SK-N-SH treated with all-trans-retinoic acid at 6 μM for 48 hours (cell line): ENCODE measurements around the gene EMID1.

Experiments
- ARNTL ChIP-seq: fragments of 450-650 bp; formaldehyde crosslinking; IDR thresholded peaks from 2 replicates; pipeline ENCODE4 v1.5.0; 2020; ENCODE audit warnings: low read depth, mild to moderate bottlenecking, moderate library complexity, borderline replicate concordance
- CREB5 ChIP-seq: fragments of 250-450 bp; sonication (Bioruptor Pico); IDR thresholded peaks from 2 replicates; pipeline ENCODE4 v1.5.1; 2020; ENCODE audit warnings: low read depth, mild to moderate bottlenecking, moderate library complexity
- RARB ChIP-seq: fragments of 250-450 bp; sonication (Bioruptor Pico); IDR thresholded peaks from 2 replicates; pipeline ENCODE4 v1.8.0; 2021; ENCODE audit warnings: mild to moderate bottlenecking, moderate library complexity
- ZNF565 ChIP-seq: fragments of 450-650 bp; formaldehyde crosslinking; conservative IDR thresholded peaks from 2 replicates; pipeline ENCODE4 v1.5.0; 2020; ENCODE audit warnings: low read depth, mild to moderate bottlenecking, moderate library complexity
- TF ChIP-seq, protein P1 (sequence below): fragments of 250-450 bp; sonication (Bioruptor Pico); IDR thresholded peaks from 2 replicates; pipeline ENCODE4 v1.8.0; 2020; ENCODE audit warnings: mild to moderate bottlenecking, moderate library complexity, borderline replicate concordance
- TF ChIP-seq, protein P2 (sequence below): fragments of 250-450 bp; sonication (Bioruptor Pico); IDR thresholded peaks from 2 replicates; pipeline ENCODE4 v1.5.0; 2020; ENCODE audit warnings: mild to moderate bottlenecking, moderate library complexity

- TF ChIP-seq, protein P1, sequence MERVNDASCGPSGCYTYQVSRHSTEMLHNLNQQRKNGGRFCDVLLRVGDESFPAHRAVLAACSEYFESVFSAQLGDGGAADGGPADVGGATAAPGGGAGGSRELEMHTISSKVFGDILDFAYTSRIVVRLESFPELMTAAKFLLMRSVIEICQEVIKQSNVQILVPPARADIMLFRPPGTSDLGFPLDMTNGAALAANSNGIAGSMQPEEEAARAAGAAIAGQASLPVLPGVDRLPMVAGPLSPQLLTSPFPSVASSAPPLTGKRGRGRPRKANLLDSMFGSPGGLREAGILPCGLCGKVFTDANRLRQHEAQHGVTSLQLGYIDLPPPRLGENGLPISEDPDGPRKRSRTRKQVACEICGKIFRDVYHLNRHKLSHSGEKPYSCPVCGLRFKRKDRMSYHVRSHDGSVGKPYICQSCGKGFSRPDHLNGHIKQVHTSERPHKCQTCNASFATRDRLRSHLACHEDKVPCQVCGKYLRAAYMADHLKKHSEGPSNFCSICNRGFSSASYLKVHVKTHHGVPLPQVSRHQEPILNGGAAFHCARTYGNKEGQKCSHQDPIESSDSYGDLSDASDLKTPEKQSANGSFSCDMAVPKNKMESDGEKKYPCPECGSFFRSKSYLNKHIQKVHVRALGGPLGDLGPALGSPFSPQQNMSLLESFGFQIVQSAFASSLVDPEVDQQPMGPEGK, result no peak
- no peak for TF ChIP-seq ARNTL
- TF ChIP-seq ZNF565 (CRISPR knock-in tag), result no peak
- TF ChIP-seq RARB, result no peak
- no peak for TF ChIP-seq CREB5
- TF ChIP-seq, protein P2, sequence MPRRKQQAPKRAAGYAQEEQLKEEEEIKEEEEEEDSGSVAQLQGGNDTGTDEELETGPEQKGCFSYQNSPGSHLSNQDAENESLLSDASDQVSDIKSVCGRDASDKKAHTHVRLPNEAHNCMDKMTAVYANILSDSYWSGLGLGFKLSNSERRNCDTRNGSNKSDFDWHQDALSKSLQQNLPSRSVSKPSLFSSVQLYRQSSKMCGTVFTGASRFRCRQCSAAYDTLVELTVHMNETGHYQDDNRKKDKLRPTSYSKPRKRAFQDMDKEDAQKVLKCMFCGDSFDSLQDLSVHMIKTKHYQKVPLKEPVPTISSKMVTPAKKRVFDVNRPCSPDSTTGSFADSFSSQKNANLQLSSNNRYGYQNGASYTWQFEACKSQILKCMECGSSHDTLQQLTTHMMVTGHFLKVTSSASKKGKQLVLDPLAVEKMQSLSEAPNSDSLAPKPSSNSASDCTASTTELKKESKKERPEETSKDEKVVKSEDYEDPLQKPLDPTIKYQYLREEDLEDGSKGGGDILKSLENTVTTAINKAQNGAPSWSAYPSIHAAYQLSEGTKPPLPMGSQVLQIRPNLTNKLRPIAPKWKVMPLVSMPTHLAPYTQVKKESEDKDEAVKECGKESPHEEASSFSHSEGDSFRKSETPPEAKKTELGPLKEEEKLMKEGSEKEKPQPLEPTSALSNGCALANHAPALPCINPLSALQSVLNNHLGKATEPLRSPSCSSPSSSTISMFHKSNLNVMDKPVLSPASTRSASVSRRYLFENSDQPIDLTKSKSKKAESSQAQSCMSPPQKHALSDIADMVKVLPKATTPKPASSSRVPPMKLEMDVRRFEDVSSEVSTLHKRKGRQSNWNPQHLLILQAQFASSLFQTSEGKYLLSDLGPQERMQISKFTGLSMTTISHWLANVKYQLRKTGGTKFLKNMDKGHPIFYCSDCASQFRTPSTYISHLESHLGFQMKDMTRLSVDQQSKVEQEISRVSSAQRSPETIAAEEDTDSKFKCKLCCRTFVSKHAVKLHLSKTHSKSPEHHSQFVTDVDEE (CRISPR knock-in tag), result no peak
These were observed 7.0 kb downstream of the EMID1 start for GRCh38 chr22:29212743-29213142.
